CD4-positive, alpha-beta T cell treated with Interferon gamma for 1 hour (primary cell): ENCODE results near the gene CDH15.

Experiments
- DNase-seq: peaks from one replicate; pipeline ENCODE4 v3.0.0-alpha.2; 2020

CDH15 gene

DNA sequence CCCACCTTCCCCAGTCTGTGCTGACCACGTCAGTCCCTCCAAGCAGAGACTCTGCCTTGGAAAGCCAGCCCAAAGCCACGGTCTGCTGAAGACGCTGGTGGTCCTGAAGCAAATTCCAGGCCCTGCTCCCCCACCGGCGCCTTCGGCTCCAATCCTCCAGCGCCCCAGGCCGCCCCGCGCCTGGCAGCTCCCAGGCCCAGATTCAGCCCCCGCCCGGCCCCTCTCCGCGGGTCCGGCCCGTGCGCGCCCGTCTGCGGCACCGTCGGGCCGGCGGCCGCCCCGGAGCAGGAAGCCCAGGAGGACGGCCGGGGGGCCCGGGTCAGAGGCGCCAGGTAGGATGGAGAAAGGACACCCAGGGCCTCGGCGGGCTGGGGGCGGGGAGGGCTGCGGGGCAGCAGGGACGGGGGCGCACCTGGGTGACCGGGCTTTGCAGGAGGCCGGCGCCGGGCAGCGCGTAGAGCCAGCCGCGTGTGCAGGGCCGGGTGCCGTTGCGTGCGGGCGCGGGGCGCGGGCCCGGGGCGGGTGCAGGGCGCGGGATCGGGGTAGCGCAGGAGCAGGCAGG lies 29.4 kb downstream of the CDH15 start:
- no peak for DNase-seq

DNA sequence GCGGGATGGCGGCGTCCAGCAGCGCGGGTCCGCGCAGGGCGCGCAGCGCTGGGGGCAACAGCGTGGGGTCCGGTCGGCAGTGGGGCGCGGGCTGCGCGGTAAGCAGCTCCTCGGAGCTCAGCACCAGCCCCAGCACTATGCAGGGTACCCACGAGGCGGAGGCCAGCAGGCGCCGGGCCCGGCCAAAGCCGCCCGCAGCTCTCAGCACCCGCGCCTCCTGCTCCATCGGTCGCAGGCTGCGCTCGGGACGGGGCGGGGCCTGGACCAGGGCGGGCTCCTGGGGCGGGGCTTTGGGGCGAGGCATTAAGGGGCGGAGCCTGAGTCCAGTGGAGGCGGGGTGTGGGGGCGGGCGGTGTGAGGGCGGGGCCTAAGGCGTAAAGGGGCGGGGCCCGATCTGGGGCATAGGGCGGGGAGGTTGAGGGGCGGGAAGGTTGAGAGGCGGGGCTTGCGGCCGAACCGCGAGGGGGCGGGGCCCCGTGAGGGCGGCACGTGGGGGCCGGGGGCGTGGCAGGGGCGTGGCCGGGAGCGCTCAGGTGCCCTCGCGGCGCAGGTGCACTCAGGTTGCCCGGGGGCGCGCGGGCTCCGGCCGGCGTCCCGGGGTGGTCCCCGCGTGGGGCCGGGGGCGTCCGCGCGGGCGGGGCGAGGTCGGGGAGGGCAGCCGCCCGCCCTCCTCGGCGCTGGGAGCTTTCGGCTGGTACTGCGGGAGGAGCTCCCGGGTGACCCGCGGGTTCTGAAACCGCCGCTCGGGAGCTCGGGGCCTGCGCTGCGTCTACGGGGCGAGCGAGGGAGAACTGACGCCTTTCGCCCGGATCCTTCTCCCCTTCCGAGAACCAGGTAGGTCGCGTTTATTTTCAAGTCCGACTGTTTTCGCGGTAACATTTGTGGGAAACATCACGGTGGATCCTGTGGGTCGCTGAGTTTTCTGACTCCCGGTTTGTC lies 30.2 kb downstream of the CDH15 start:
- peak; percentile 76 for DNase-seq

DNA sequence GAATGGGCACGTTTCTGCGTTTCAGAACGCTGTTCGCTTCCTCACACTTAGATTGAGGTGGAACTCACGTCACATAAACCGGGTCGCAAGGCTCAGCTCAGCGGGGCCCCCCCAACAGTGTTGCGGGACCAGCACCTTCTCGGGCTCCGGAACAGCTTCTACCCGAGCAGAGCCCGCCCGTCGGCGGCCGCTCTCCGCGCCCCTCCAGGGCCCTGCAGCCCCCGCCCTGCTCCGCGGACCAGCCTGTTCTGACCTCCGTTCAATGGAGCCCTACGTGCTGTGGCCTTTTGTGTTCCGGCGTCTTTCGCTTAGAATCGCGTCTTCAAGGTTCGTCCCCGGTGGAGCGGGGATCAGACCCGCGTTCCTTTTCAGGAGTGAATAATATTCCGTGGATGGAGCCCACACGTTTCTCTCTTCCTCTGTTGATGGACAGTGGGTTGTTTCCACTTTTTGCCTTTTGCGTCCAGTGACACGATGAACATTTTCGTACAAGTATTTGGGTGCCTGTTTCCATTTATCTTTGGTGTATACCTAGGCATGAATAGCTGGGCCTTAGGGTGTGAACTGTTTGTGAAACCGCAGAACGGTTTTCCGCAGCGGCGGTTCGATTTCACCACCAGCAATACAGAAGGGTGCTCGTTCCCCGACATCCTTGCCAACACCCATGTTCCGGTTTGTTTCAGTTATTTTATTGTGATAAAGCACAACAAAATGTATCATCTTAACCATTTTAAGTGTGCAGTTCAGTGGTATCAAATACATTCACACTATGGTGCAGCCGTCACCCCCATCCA lies 31.1 kb downstream of the CDH15 start:
- DNase-seq: no peak

DNA sequence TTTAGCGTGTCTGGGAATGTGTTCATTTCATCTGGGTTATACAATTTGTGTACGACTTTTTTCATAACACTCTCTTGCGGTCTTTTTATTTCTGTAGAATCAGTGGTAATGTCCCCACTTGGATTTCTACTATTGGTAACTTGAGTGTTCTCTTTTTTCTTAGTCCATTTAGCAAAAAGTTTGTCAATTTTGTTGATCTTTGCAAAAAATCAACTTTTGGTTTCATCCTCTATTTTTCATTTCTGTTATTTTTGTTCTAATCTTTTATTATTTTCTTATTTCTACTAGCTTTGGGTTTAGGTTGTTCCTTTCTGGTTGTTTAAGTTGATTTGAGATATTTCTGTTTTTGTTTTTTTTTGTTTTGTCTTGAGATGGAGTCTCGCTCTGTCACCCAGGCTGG lies 36.4 kb downstream of the CDH15 start:
- no peak for DNase-seq

DNA sequence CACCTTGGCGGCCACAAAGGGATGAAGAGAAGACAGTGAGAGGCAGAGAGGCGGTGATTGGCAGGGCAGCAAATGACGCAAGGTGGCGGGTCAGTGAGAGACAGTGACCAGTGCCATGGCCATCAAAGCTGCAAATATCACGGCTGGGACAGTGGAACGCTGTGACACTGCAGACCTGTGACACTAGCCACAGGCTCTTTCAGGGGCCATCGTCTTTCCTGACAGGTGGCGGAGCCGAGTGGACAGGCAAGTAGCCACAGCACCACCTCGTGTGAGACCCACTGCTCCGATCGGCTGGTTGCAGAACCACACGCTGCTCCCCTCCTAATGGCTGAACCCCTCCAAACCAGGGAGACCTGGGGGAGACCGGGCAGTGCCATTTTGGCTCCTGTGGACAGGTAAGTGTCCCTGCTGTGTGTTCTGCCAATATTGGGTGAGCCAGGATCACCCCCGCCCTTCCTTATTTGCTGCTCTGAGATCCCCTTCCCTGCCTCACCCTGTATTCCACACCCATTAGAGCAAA lies 38.0 kb downstream of the CDH15 start:
- no peak for DNase-seq

DNA sequence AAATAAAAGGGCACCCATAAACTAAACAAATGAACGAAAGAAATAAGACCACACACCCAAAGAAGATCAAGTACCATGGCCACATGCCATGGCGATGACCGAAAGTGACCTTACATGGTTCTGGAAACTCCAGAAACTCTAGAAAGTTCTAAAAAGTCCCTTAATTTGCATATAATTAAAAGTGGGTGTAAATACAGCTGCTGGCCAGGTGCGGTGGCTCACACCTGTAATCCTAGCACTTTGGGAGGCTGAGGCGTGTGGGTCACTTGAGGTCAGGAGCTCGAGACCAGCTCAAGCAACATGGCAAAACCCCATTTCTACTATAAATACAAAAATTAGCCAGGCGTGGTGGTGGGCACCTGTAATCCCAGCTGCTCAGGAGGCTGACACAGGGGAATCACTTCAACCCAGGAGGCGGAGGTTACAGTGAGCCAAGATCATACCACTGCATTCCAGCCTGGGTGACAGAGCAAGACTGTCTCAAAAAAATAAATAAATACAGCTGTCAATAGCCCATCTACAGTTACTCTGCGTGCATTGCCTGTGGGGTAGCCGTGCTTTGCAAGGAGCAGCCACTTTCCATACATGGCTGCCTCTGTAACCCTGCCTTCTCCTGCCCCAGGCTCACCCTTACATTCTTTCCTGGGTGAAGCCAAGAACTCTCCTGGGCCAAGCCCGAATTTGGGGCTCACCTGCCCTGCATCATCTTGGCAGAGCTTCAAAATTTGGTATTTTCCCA lies 38.8 kb downstream of the CDH15 start:
- DNase-seq: no peak

DNA sequence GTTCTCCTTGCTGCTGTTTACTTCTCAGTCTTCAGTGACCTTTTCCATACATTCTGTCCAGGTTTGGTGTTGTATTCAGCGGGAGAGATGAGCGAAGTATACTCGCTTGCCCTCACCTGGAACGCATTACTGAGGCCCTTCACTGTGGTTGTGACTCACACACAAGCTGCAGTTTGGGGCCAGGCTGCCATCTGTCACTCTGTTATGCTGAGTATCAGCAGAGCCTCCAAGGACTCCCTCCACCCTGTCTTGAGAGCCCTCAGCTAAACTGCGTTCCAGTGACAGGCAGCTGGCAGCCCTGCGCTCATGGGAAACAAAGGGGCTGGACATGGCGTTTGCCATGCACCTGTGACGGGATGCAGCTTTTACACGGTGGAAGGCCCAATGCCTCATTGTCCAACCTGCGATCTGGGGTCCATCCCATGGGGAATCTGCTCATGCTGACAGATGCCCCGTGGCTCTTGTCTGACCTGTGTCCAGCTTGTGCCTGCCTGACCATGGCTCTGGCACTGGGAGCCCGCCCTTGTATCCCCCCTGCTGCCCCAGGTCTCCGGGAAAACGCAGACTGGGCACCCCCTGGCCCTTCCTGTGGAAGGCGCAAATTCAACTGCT lies 39.5 kb downstream of the CDH15 start:
- no peak for DNase-seq

DNA sequence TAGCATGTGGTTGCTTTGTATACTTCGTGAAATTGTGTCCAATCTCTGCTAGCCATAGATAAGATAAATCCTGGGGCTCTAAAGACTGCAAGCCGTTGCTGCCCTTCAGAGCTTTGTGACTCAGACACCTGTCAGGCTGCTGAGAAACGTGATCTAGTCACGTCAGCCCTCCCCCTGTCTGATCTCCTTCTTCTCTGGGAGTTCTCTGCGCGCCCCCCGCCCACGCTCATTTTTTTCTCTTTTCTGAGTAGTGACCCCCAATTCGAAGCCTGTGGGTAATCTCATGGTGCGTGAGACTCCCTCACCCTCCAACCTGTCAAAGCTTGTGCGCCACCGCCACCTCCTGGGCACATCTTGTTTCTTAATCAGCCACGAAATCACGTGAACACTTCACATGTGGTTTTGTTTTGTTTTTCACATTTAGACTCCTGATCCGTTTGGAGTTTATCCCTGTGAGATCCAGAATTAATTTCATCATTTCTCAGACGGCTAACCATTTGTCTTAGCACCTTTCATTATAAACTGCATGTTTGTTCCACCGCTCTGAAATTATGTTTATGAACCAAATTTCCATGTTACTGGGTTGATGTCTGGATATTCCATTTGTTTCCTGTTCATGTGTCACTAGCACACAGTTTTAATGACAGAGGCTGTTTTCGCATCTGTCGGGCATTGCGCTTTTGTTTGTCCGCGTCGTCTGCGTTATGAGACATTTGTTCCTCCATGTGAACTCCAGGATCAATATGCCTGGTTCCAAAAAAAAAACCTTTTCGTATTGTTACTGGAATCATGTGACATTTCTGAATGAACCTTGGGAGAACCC lies 45.0 kb downstream of the CDH15 start:
- peak; percentile 79 for DNase-seq

DNA sequence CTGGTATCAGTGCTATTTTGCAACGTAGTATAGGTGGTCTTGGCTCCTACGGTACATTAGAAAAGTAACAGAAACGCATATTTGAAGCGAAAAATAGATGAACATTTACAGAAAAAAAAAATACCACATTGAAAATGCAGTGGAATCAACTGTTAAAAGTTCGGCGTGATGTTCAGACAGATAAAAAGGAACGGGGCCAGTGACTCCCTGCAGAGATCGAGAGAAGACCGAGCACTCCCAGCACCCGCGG lies 45.5 kb downstream of the CDH15 start:
- no peak for DNase-seq

DNA sequence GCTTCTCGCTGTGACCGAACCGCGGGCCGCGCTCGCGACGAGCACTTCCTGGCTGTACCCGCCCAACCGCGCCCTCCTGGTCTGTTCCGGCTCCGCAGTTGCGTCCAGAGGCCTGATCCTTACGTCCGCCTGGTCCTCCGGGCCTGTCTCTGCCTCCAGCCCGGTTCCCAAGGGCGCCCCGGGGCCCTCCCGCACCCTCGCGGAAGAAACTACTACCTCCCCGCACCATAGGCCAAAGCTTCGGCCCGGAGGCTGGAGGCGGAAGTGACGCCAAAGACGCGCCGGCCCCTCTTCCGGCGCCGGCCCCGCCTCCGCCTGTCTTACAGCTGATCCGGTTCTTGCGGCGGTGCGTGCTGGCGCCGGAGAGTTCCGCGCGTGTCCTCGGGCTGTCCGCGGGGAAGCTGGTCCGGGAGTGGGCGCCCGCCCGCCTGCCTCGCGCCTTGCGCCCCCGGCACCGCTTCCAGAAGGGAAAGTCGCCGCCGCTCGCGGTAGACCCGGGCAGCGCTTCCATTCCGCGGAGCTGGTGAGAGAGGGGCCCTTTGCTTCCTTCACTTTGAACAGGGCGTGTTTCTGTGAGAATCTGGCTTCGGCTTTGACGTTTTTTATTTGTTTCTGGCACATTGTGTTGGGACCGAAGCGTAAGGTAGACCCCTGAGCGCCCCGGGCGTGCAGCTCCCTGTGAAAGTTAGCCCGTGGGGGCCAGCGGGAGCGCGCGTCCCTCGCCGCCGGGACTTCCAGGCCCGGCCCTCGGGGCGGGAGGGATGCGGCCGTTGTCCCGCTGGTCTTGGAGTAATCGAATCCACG lies 46.0 kb downstream of the CDH15 start, which contains the start of gene ZNF778:
ZNF778 (plus strand) TSS at position 316 of the 804 bp plus-strand sequence. CDS start 3,425 bp downstream, outside the sequence.
- peak; percentile 84 for DNase-seq

DNA sequence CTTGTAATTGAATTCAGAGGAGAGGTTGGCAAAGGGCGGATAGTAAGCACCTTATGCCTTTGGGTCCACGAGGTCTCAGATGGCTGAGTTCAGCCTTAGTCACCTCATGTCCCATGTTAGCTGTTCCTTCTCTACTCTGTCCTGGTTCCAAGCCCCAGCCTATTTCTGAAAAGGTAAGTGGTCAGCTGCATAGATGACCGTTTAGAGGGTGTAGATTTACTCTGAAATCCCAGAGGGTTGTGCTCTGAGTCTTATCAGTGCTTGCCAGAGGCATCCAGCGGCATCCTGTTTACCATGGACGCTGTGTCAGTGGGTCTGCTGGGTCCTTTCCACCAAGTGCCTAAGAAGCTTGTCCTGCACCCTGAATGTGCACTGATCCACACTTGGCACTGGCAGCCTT lies 47.8 kb downstream of the CDH15 start:
- no peak for DNase-seq

DNA sequence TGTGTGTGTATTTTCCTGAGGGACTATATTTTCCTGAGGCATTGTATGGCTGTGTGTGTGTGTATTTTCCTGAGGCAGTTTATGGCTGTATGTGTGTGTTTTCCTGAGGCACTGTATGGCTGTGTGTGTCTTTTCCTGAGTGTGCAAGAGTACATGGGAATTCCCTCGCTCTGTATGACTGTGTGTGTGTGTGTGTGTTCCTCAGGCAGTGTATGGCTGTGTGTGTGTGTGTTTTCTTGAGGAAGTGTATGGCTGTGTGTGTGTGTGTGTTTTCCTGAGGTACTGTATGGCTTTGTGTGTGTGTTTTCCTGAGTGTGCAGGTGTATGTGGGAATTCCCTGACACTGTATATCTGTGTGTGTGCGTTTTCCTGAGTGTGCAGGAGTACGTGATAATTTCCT lies 50.1 kb downstream of the CDH15 start:
- DNase-seq: no peak

DNA sequence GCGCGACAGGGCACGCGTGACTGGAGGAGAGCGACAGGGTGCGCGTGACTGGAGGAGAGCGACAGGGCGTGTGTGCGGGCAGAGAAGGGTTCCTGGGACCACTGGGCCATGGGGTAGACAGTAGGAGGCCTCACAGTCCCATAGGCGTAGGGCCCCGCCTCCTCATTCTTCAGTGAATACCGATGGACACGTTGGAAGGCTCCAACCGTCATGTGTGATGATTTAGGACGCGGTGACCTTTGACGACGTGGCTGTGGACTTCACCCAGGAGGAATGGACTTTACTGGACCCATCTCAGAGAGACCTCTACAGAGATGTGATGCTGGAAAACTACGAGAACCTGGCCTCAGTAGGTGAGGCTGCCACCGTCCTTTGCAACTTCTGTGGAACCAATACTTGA lies 51.4 kb downstream of the CDH15 start:
- no peak for DNase-seq

DNA sequence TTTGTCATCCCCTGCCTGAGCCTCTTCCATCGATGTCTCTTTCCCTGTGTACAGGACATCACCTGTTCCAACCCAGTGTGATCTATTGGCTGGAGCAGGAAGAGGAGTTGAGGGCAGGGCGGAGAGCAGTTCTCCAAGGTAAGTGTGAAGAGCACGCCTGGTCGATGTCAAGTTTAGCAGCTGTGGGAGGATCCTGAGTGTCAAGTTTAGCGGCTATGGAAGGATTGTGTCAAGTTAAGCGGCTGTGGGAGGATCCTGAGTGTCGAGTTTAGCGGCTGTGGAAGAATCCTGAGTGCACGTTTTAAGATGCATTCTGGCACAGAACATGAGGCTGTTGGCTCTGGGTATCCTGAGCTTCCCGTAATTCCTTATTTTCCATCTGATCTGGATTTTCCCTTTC lies 53.1 kb downstream of the CDH15 start:
- DNase-seq: no peak

DNA sequence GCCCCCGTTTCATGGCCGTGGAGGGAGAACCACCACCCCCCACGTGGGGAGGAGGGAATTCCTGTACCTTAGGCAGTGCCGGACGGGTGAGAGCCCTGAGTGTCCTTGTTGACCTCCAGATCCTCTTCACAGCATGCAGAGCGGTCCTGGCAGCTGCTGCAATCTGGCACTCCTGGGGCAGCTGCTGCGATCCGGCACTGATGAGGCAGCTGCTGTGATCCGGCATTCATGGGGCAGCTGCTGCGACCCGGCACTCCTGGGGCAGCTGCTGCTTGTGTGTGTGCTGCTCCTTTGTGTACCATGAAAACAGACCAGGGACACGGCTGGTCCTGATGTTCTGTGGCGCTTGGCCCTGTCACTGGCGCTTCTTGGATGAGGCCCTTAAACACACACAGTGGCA lies 58.7 kb downstream of the CDH15 start:
- DNase-seq: no peak

DNA sequence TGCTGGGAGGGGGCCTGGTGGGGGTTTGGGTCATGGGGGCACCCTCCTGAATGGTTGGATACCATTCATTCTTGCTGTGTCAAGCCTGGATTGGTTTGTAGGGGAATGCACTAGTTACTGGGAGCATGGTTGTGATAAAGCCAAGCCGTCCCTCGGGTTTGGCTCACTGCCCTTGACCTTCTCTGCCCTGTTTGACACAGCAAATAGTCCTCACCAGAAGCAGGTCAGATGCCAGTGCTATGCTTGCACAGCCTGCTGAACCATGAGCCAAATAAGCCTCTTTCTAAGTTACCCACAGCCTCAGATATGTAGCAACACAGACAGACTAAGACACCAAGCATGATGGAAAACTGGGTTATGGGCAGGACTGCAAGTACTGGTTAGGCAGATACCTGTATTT lies 60.6 kb downstream of the CDH15 start:
- no peak for DNase-seq

DNA sequence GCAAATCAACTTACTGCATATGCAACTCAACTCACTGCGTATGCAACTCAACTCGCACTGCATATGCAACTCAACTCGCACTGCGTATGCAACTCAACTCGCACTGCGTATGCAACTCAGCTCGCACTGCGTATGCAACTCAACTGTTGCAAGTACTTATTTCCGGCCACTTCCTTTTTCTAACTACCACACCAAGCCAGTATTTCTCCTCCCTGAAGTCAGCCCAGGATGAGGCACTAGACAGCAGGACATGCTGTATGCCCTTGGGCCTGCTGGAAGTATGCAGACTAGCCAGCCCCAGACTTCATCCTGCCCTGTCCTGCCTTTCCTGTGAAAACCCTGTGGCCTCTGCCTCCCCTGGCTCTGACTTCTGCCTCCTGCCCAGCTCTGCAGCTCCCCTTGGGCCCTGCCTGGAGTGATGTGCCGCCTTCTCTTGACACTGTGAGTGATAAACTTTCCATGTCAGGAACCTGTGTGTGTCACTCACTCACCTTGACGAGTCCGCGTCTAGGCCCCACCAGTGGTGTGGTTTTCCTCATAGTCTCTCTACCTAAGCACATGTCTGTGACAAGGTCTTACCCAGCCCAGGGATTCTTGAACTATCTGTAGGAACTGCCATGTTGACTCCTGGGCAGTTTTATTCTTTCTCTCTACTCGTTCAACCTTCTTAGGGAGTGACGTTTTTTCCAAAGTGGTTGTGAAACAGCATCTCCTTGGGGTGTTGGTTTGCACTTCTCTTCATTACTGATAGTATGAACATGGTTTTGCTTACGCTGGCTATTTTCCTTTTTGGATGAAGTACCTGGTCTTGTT lies 62.3 kb downstream of the CDH15 start:
- DNase-seq: no peak

DNA sequence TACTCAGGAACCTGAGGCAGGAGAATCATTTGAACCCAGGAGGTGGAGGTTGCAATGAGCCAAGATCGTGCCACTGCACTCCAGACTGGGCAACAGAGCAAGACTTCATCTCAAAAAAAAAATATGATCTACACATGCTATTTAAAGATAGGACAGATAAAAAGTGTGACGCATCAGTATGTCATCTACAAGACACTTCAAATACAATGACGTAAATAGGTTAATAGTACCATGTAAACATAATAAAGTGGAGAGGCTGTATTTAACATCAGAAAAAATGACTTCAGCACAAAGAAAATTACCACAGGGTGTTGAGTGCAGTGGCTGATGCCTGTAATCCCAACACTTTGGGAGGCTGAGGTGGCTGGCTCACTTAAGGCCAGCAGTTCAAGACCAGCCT lies 66.2 kb downstream of the CDH15 start:
- DNase-seq: no peak

DNA sequence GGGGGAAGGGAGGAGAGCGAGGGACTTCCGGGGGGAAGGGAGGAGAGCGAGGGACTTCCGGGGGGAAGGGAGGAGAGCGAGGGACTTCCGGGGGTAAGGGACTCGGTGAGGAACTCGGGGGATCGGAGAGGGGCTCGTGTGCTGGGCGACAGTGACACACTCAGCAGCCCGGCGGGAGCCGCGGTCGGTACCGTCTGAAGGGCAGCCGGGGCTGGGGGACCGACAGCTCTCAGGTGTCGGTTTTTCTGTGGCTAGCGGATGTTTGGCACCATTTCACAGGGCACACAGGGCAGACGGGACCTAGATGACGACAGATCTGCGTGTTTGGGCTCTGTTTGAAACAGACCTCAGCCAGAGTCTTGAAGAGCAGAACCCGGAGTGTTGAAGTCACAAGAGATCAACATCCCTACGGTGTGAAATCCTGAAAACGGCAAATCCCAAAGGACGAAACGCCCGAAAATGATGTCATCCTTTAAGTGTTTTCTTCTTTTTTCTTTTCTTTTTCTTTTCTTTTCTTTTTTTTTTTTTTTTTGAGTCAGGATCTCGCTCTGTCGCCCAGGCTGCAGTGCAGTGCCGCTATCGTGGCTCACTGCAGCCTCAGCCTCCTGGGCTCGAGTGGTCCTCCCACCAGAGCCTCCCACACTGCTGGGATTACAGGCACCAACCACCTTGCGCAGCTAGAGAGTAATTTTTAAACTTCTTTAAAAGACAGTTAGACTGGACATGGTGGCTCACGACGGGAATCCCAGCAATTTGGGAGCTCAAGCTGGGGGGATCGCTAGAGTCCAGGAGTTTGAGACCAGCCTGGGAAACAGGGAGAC lies 69.8 kb downstream of the CDH15 start:
- DNase-seq: peak; percentile 91
